ENCODE results near the gene SLC22A15. TPM values are rescaled to one million over a fixed set of nuclear protein-coding genes. Genes with fewer than 3 reads are reported as not detected.

The SLC22A15 gene
- total RNA-seq, 3 donors from 2014 or later (not counting 1 experiment from before 2014, with no cell fraction given): 6.0 to 9.2 (median 6.3) TPM

GRCh38 chr1:116015679-116016078, 39.4 kb downstream of the SLC22A15 start:
- Mint-ChIP-seq H3K27me3 (ENCODE audit: low read depth in 2 of 2) (no peaks in the 10 kb centered on the region), H3K9me3 (no peaks in the 10 kb centered on the region), H3K27ac (no peak overlapping the region), H3K4me3 (no peak overlapping the region), H3K36me3 (no peaks in the 10 kb centered on the region), H3K4me1 (peaks cover 0 to 15% of the 10 kb centered on the region in 2 donors)
- H3K4me1 ChIP-seq (ENCODE audit: control insufficient read depth, insufficient read depth, low read length): no peaks in the 10 kb centered on the region
- ATAC-seq (no peak), DNase-seq (no peak)
- 100% methylated on average over 1 of the region's 1 CpG for WGBS (ENCODE audit: insufficient coverage)
- no peaks in the 10 kb centered on the region for H3K36me3 ChIP-seq (ENCODE audit: control insufficient read depth, insufficient read depth, low read length)
- no peaks in the 10 kb centered on the region for H3K27me3 ChIP-seq (ENCODE audit: control insufficient read depth, insufficient read depth, low read length)
- H3K9me3 ChIP-seq (ENCODE audit: control insufficient read depth, insufficient read depth, low read length): no peaks in the 10 kb centered on the region
- intact Hi-C loops (cut with micrococcal nuclease): no loop called here
- H3K4me3 ChIP-seq (ENCODE audit: low read length): no peak overlapping the region
- no peak overlapping the region for H3K27ac ChIP-seq (ENCODE audit: low read length)
- TF ChIP-seq CTCF (IDR thresholded peaks at IDR 0.05): no peak

GRCh38 chr1:116018007-116018406, 41.7 kb downstream of the SLC22A15 start:
- H3K36me3 ChIP-seq (ENCODE audit: control insufficient read depth, insufficient read depth, low read length): no peaks in the 10 kb centered on the region
- ATAC-seq (no peak), DNase-seq (no peak)
- no peak overlapping the region for H3K27ac ChIP-seq (ENCODE audit: low read length)
- Mint-ChIP-seq H3K4me3 (no peak overlapping the region), H3K4me1 (peaks cover 0 to 16% of the 10 kb centered on the region in 2 donors), H3K36me3 (no peaks in the 10 kb centered on the region), H3K27ac (no peak overlapping the region), H3K27me3 (ENCODE audit: low read depth in 2 of 2) (no peaks in the 10 kb centered on the region), H3K9me3 (no peaks in the 10 kb centered on the region)
- H3K4me3 ChIP-seq (ENCODE audit: low read length): no peak overlapping the region
- TF ChIP-seq CTCF (IDR thresholded peaks at IDR 0.05): no peak
- intact Hi-C loops (cut with micrococcal nuclease): no loop called here
- 86% methylated on average over 4 of the region's 5 CpGs for WGBS (ENCODE audit: insufficient coverage)
- no peaks in the 10 kb centered on the region for H3K4me1 ChIP-seq (ENCODE audit: control insufficient read depth, insufficient read depth, low read length)
- no peaks in the 10 kb centered on the region for H3K27me3 ChIP-seq (ENCODE audit: control insufficient read depth, insufficient read depth, low read length)
- no peaks in the 10 kb centered on the region for H3K9me3 ChIP-seq (ENCODE audit: control insufficient read depth, insufficient read depth, low read length)

- Mint-ChIP-seq H3K9me3 (no peaks in the 10 kb centered on the region), H3K4me1 (peaks cover 0 to 16% of the 10 kb centered on the region in 2 donors), H3K36me3 (no peaks in the 10 kb centered on the region), H3K27ac (no peak overlapping the region), H3K4me3 (no peak overlapping the region), H3K27me3 (ENCODE audit: low read depth in 2 of 2) (no peaks in the 10 kb centered on the region)
- 100% methylated on average over 1 of the region's 4 CpGs for WGBS (ENCODE audit: insufficient coverage)
- Histone ChIP-seq H3K4me3 (ENCODE audit: low read length) (no peak overlapping the region), H3K27me3 (ENCODE audit: control insufficient read depth, insufficient read depth, low read length) (no peaks in the 10 kb centered on the region), H3K9me3 (ENCODE audit: control insufficient read depth, insufficient read depth, low read length) (no peaks in the 10 kb centered on the region), H3K36me3 (ENCODE audit: control insufficient read depth, insufficient read depth, low read length) (no peaks in the 10 kb centered on the region), H3K4me1 (ENCODE audit: control insufficient read depth, insufficient read depth, low read length) (no peaks in the 10 kb centered on the region), H3K27ac (ENCODE audit: low read length) (no peak overlapping the region)
- intact Hi-C loops (cut with micrococcal nuclease): no loop called here
- no peak for ATAC-seq
- TF ChIP-seq CTCF (IDR thresholded peaks at IDR 0.05): no peak
- DNase-seq: no peak
Measured at GRCh38 chr1:116019653-116020253, 43.4 kb downstream of the SLC22A15 start.
